HG03432 (cell line): ENCODE measurements around the gene MB21D2.

Experiments used
- ATAC-seq: cut with Tn5 transposase; IDR thresholded peaks from one replicate; pipeline ENCODE4 v1.9.1; 2021; ENCODE audit warnings: mild to moderate bottlenecking, moderate library complexity; ENCODE audit not compliant: unreplicated experiment

MB21D2 gene

GRCh38 chr3:192840143-192840836 lies 77.4 kb downstream of the MB21D2 start:
- peak; percentile 29 for ATAC-seq

DNA sequence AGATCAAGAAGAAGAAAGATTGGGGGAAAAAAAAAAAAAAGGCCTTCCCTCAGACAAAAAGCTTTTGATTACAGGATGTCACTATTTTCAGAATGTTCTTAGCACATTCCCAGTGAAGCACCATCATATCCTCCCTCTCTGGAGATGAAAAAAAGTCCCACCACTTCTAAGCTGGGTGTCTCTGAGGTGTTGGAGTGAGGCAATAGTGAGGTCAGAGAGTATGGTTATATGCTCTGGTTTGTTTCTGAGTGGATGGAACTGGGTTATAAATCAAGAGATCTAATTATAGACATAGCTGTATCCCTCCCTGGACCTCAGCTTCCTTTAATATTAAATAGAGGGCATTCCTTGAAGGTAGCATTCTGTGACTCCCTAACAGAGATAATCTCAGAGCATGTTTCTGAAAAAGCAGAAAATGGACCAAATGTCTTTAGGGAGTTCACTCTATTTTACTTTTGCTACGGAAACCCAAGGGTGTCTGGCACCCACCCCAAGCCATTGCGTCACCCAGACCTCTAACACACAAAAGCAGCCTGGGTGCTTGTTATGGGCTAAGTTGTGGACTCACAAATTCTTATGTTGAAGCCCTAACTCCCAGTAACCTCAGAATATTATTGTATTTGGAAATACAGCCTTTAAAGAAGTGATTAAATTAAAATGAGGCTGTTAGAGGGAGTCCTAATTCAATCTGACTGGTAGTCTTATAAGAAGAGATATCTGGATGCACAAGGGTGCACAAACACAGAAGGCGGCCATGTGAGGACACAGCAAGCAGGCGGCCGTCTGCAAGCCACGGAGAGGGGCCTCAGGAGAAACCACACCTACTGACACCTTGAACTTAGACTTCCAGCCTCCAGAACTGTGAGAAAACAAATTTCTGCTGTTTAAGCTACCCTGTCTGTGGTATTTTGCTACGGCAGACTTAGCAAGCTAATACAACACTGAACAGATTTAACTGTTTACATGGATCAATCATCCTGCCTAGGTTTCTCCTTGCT lies 81.5 kb downstream of the MB21D2 start:
- ATAC-seq, result no peak

GRCh38 chr3:192834428-192834827 lies 83.2 kb downstream of the MB21D2 start:
- no peak for ATAC-seq

- no peak for ATAC-seq
Measured at GRCh38 chr3:192833177-192833890, 84.3 kb downstream of the MB21D2 start.

- ATAC-seq, result no peak
Measured at GRCh38 chr3:192831801-192832347, 85.8 kb downstream of the MB21D2 start.

GRCh38 chr3:192831111-192831644 lies 86.5 kb downstream of the MB21D2 start:
- ATAC-seq, result peak; percentile 64

GRCh38 chr3:192830291-192831110 lies 87.2 kb downstream of the MB21D2 start:
- peak; percentile 61 for ATAC-seq

DNA sequence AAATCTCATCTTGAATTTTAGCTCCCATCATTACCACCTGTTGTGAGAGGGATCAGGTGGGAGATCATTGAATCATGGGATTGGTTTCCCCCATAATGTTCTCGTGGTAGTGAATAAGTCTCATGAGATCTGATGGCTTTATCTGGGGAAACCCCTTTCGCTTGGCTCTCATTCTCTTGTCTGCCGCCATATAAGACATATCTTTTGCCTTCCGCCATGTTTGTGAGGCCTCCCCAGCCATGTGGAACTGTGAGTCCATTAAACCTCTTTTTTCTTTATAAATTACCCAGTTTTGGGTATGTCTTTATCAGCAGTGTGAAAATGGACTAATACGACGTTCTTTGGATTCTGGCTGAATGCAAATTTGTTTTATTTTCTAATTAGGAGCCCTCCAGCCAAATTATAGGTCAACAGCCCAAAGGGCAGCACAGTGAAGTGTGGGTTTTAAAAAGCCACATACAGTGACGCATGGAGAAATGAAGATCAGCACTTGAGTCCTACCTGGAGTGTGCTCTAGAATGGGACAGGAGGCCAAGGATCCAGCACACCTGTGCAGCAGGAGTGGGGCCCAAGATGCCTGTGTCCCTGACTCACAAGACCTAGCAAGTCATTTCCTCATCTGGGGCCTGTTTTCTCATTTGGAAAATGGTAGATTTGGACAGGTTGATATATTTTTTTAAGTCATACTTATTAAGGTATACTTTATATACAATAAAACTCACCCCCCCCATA lies 89.6 kb downstream of the MB21D2 start:
- no peak for ATAC-seq

DNA sequence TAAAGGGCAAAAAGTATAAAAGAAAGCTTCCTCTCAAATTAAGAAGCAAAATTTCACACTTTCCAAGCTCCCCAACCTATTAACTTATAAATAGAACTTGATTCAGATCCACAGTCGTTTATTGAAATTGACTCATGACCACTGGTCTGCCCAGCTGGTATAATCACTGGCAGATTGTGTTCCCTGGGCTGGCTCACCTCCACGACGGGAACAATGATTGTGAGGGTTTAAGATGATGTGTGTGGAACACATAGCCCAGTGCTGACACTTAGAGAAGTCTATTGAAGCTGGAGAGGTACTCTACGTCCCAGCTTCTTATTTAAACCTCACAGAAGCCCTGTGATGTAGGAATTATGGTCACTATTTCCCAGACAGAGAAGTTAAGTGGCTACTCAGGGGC lies 90.4 kb downstream of the MB21D2 start:
- ATAC-seq, result no peak

DNA sequence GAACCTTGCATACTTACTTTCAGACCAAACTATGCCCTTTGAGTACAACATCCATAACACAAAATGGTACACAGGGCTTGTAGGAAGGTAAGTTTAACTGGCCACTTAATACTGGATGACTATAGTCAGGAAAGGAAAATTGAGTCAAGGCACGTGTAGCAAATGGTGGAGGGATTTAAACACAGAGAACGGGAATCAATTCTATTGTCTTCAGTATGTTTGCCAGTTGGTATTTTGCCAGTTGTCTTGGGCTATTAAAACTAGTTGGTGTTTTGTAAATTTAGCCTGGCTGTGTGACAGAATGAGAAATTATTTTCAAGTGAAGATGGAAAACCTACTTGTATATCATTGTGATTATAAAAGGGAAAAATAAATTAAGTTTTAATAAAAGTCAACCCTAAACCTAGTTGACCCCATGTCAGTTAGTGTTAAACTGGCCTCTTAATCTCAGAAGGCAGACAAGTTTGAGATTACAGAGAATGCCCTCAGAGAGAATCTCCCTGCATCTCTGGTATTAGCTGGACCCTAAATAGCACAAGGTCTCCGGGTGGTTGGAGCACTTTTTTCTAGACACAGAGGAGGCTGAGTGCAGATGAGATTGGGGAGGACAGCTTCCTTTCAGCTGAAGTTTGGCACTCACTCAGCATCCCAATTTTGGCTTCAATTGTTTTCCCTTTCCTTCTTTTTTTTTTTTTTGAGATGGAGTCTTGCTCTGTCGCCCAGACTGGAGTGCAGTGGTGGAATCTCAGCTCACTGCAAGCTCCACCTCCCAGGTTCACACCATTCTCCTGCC lies 91.2 kb downstream of the MB21D2 start:
- ATAC-seq, result no peak

DNA sequence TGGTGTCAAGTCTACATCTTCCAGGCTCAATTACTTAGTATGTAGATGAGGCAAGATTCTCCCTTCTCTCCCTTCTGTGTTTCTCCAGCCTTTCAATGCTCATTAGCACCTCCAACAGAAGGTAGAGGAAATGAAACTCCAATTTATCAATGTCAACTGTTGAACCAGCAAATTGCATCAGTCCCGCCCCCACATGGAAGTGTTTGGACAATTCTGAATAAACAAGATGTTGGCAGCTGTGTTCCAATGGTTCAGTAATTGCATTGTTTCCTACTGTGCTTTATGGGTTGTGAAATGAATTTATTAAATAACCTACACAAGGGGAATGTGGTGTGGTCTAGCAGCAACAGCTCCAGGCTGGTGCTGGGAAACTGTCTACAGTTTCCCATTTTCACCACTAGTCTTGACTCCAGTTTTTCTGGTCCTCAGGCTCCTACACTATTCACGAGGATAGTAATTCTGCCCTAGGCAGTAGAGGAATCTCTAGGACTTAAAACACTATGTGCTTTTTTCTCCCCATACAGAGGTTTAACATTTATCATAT lies 91.9 kb downstream of the MB21D2 start:
- peak; percentile 68 for ATAC-seq

- ATAC-seq, result no peak
Measured at GRCh38 chr3:192825216-192825615, 92.4 kb downstream of the MB21D2 start.

DNA sequence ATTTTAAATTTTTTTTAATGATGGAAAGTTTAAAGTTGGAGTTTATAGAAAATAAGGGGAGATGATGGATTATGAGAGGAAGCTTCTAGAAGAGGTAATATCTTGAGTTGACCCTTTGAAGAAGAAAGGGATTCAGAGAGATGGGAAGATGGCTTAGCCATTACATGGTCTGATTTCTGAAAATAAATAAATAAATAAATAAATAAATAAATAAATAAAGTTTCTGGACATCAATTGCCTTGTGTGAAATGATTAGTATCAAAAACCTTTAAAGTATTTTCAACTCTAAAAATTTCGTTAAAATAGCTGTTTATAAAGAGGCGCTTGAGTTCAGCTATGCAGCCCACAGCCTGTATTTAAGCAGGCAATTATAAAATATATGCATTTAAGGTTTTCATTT lies 93.3 kb downstream of the MB21D2 start:
- ATAC-seq, result no peak

DNA sequence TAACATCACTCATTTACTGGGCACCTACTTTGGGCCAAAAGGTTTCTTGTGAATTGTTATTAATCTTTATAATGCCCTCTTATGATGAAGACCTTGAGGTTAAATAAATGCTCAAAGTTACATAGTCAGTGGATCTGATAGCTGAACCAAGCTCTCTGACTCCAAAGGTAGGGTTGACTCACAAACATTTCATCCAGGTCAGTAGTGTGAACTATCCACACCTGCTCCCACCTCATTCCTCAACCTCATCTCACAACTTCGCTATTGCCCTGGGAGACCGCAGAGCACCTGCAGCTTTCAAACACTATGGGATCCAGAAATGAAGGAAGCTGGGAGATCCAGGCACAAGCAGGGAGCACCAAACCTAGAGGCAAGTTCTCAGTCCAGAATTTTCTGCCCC lies 96.5 kb downstream of the MB21D2 start:
- ATAC-seq, result no peak

- no peak for ATAC-seq
Measured at GRCh38 chr3:192820161-192820560, 97.5 kb downstream of the MB21D2 start.

GRCh38 chr3:192819001-192819569 lies 98.6 kb downstream of the MB21D2 start:
- ATAC-seq, result peak; percentile 73

- no peak for ATAC-seq
Measured at GRCh38 chr3:192818126-192818525, 99.5 kb downstream of the MB21D2 start.

- peak; percentile 18 for ATAC-seq
Measured at GRCh38 chr3:192817506-192817905, 100.2 kb downstream of the MB21D2 start.
